ENCODE measurements around the gene PRKG1. TPM values are rescaled to one million over a fixed set of nuclear protein-coding genes. Genes with fewer than 3 reads are reported as not detected.
"Not testable (repeated sequence)": the region's sequence is repeated elsewhere in the genome, so short reads cannot be mapped to it uniquely, and the experiment has no call there.

Gene PRKG1
- total RNA-seq, 6 experiments from 2014 or later: 1.1 to 2.0 (median 1.3) TPM

DNA sequence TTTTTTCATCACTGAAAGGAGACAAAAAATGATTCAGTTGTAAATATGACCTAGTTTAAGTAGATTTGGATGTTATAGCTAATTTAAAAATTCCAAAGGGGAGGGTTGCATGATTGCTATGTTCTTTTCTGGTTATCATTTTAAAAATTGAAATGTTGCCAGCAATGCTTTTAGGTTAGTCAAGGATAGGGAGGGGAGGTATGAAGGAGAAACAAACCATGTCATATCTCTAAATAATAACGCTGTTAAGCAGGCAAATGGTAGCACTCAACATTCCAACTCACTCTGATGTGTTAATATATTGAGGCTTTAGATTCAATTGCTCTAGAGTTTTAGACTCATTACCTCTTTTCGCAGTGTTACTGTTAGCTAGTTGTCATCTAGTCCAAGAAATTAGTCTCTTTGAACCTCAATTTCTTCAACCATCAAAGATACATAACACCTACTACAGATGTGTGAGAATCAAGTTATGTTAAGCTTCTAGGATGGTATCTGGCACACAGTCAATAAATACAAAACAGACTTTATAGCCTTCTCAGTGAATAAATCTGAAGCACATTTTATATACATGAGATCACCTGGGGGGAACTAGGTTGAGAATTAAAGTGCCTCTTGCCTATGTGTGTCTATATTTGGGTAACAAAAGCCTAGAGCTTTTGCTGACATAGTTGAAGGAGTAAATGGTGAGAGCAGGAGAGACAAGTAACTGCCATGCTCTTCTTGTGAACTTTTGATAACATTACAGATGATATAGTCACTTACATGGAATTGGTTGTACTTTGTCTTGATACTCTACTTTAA is 500.2 kb downstream of the PRKG1 start:
- DNase-seq (no peak), ATAC-seq (no peak)
- TF ChIP-seq, protein P1, sequence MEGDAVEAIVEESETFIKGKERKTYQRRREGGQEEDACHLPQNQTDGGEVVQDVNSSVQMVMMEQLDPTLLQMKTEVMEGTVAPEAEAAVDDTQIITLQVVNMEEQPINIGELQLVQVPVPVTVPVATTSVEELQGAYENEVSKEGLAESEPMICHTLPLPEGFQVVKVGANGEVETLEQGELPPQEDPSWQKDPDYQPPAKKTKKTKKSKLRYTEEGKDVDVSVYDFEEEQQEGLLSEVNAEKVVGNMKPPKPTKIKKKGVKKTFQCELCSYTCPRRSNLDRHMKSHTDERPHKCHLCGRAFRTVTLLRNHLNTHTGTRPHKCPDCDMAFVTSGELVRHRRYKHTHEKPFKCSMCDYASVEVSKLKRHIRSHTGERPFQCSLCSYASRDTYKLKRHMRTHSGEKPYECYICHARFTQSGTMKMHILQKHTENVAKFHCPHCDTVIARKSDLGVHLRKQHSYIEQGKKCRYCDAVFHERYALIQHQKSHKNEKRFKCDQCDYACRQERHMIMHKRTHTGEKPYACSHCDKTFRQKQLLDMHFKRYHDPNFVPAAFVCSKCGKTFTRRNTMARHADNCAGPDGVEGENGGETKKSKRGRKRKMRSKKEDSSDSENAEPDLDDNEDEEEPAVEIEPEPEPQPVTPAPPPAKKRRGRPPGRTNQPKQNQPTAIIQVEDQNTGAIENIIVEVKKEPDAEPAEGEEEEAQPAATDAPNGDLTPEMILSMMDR (IDR thresholded peaks at IDR 0.05): no peak
- no peak for TF ChIP-seq POLR2A (IDR thresholded peaks at IDR 0.05)
- Histone ChIP-seq H3K36me3 (no peaks in the 10 kb centered on the region), H3K27ac (no peak overlapping the region), H3K4me3 (no peak overlapping the region), H3K9me3 (no peaks in the 10 kb centered on the region), H3K4me1 (no peaks in the 10 kb centered on the region), H3K27me3 (no peaks in the 10 kb centered on the region)
- WGBS (ENCODE audit: insufficient coverage, low coverage, low lambda C conversion rate, missing lambda C conversion rate): 37% methylated on average over 2 of the region's 2 CpGs
- intact Hi-C loops (cut with DNase I): no loop called here

DNA sequence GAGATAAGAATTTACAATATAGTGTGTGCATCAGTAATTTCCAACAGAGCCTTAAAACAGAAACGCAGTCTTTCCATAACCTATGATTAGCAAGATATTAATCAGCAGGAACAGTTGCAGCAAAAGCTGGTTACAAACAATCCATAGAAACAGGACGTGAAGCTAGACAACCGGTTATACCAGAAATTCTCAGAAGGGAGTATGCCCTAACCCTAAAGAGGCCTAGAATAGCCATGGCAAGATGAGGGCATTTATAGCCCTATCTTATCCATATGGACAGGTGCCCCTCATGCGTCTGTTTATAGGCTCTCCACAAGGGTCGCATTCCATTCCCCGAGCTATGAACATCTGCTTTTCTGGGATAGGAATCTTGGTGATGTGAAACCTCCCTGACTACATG is 506.9 kb downstream of the PRKG1 start:
- H3K4me1 ChIP-seq; DNase-seq; H3K36me3 ChIP-seq; H3K27ac ChIP-seq; H3K9me3 ChIP-seq; H3K4me3 ChIP-seq; ATAC-seq; intact Hi-C loops (cut with DNase I); H3K27me3 ChIP-seq: not testable (repeated sequence)
- WGBS (ENCODE audit: insufficient coverage, low coverage, low lambda C conversion rate, missing lambda C conversion rate): 61% methylated on average over 4 of the region's 6 CpGs

DNA sequence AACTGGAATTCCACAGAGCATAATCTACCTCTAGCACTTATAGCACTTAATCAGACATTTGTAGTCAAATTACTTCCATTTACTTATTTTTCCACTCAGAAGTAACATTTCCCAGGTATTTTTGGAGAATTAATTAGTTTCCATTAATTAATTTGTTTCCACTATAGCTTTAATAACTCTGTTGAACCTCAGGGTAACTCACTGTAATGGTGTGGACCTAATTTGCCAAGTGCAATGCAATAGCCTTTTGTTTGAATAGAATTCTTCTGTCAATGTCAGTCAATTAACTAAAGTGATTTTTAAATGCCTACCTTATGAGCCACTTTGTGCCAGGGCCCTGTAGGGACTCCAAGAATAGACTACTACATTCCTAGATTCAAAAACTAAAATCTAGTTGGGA is 509.7 kb downstream of the PRKG1 start:
- ATAC-seq: no peak
- Histone ChIP-seq H3K27ac (no peak overlapping the region), H3K9me3 (no peaks in the 10 kb centered on the region), H3K27me3 (no peaks in the 10 kb centered on the region), H3K4me1 (no peaks in the 10 kb centered on the region), H3K36me3 (no peaks in the 10 kb centered on the region), H3K4me3 (no peak overlapping the region)
- no peak for TF ChIP-seq POLR2A (IDR thresholded peaks at IDR 0.05)
- TF ChIP-seq, protein P1 (IDR thresholded peaks at IDR 0.05): no peak
- no peak for DNase-seq
- intact Hi-C loops (cut with DNase I): no loop called here

DNA sequence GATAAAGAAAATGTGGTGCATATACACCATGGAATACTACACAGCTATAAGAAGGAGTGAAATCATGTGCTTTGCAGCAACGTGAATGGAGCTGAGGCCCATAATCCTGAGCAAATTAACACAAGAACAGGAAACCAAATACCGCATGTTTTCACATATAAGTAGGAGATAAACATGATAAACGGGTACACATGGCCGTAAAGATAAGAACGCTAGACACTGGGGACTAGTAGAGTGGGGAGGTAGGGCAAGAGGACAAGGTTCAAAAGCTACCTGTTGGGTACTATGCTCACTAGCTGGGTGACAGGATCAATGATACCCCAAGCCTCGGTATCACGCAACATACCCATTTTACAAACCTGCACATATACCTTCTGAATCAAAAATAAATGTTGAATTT is 511.5 kb downstream of the PRKG1 start:
- Histone ChIP-seq H3K27me3 (no peaks in the 10 kb centered on the region), H3K9me3 (no peaks in the 10 kb centered on the region), H3K4me1 (no peaks in the 10 kb centered on the region), H3K36me3 (no peaks in the 10 kb centered on the region), H3K4me3 (no peak overlapping the region), H3K27ac (no peak overlapping the region)
- intact Hi-C loops (cut with DNase I): no loop called here
- ATAC-seq (no peak), DNase-seq (no peak)
- 44% methylated on average over 7 of the region's 7 CpGs for WGBS (ENCODE audit: insufficient coverage, low coverage, low lambda C conversion rate, missing lambda C conversion rate)
- TF ChIP-seq, protein P1 (IDR thresholded peaks at IDR 0.05): no peak
- no peak for TF ChIP-seq POLR2A (IDR thresholded peaks at IDR 0.05)

DNA sequence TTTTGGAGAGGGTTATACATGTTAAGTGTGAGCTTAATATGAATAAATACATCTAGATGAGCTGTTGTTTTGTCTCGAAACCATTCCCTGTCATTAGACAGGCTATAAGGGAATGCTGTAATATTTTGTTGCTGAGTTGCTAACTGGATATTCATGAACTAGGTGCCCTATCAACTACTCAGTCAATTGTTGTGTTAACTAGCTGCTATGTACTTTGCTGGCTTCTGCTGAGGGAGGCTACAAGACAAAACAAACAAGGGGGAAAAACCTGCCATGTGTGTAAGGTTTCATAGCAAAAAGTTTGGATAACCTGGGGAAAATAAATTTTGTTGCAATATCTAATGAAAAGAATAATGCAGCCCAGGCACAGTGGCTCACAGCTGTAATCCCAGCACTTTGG is 514.7 kb downstream of the PRKG1 start:
- H3K36me3 ChIP-seq: no peaks in the 10 kb centered on the region
- H3K4me3 ChIP-seq: no peak overlapping the region
- intact Hi-C loops (cut with DNase I): no loop called here
- H3K27me3 ChIP-seq: no peaks in the 10 kb centered on the region
- no peak overlapping the region for H3K27ac ChIP-seq
- no peaks in the 10 kb centered on the region for H3K9me3 ChIP-seq
- no peaks in the 10 kb centered on the region for H3K4me1 ChIP-seq
- no peak for DNase-seq
- no peak for TF ChIP-seq POLR2A (IDR thresholded peaks at IDR 0.05)
- TF ChIP-seq, protein P1 (IDR thresholded peaks at IDR 0.05): no peak
- 31% methylated on average over 1 of the region's 1 CpG for WGBS (ENCODE audit: insufficient coverage, low coverage, low lambda C conversion rate, missing lambda C conversion rate)
- no peak for ATAC-seq
